ENCODE results near the gene TNS3. TPM values are rescaled to one million over a fixed set of nuclear protein-coding genes. Genes with fewer than 3 reads are reported as not detected.
A peak's percentile ranks its signal among the peaks of the same experiment; 100 is the strongest.

Gene TNS3
- total and polyA plus RNA-seq, 2 donors (not counting 1 experiment from before 2014, with no cell fraction given): 11.4 to 77.5 TPM

- no peak for TF ChIP-seq EZH2 (IDR thresholded peaks at IDR 0.05; ENCODE audit: borderline replicate concordance, insufficient read depth, low read depth, low read length, poor library complexity, severe bottlenecking)
- TF ChIP-seq, protein P1, sequence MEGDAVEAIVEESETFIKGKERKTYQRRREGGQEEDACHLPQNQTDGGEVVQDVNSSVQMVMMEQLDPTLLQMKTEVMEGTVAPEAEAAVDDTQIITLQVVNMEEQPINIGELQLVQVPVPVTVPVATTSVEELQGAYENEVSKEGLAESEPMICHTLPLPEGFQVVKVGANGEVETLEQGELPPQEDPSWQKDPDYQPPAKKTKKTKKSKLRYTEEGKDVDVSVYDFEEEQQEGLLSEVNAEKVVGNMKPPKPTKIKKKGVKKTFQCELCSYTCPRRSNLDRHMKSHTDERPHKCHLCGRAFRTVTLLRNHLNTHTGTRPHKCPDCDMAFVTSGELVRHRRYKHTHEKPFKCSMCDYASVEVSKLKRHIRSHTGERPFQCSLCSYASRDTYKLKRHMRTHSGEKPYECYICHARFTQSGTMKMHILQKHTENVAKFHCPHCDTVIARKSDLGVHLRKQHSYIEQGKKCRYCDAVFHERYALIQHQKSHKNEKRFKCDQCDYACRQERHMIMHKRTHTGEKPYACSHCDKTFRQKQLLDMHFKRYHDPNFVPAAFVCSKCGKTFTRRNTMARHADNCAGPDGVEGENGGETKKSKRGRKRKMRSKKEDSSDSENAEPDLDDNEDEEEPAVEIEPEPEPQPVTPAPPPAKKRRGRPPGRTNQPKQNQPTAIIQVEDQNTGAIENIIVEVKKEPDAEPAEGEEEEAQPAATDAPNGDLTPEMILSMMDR (IDR thresholded peaks at IDR 0.05): no peak
- Histone ChIP-seq H3K36me3 (replicated peaks in 1 of 2; ENCODE audit: control extremely low read depth in 1 of 2, control insufficient read depth in 1 of 2, extremely low read depth in 1 of 2, insufficient read depth in 2 of 2, low read length in 1 of 2) (peaks cover 0 to 9% of the 10 kb centered on the region in 2 experiments), H3K4me2 (replicated peaks; ENCODE audit: low read depth, low read length, poor library complexity, severe bottlenecking) (peak overlapping the region; percentile 8), H3K79me2 (ENCODE audit: control insufficient read depth, insufficient read depth, low read length) (peaks cover 42% of the 10 kb centered on the region), H3K4me1 (ENCODE audit: control insufficient read depth in 2 of 2, insufficient read depth in 2 of 2, low read length in 2 of 2) (peaks cover 35 to 48% of the 10 kb centered on the region in 2 donors), H3K9me3 (ENCODE audit: control extremely low read depth in 1 of 3, control insufficient read depth in 2 of 3, insufficient read depth in 1 of 3, low read length in 2 of 3) (no peaks in the 10 kb centered on the region), H3K27ac (ENCODE audit: low read length in 2 of 2) (no peak overlapping the region), H3K27me3 (replicated peaks in 1 of 4; ENCODE audit: control extremely low read depth in 1 of 4, control insufficient read depth in 3 of 4, insufficient read depth in 4 of 4, low read length in 3 of 4) (no peaks in the 10 kb centered on the region), H3K9ac (ENCODE audit: low read length) (no peak overlapping the region), H4K20me1 (ENCODE audit: control insufficient read depth, insufficient read depth, low read length, poor library complexity, severe bottlenecking) (peaks cover 18% of the 10 kb centered on the region), H3K4me3 (ENCODE audit: control extremely low read depth in 1 of 5, extremely low read depth in 1 of 5, insufficient read depth in 1 of 5, low read depth in 2 of 5, low read length in 4 of 5) (no peak overlapping the region), H2AFZ (ENCODE audit: insufficient read depth, low read depth, low read length, poor library complexity, severe bottlenecking) (no peak overlapping the region)
- peaks cover 32% of the 10 kb centered on the region for H3K4me1 Mint-ChIP-seq
- H3K27ac Mint-ChIP-seq: peak overlapping the region; percentile 21
- 66% methylated on average over 24 of the region's 24 CpGs for whole genome bisulfite sequencing (ENCODE audit: insufficient coverage)
- CTCF ChIA-PET: interaction anchor here (0.6 to 1.6 kb wide), 3 partner anchors 8 to 104 kb away, joined by 3 to 5 read pairs (median 4); no protein-coding TSS in a partner anchor
- no peaks in the 10 kb centered on the region for H3K27me3 Mint-ChIP-seq
- no peak overlapping the region for H3K4me3 Mint-ChIP-seq
- peak; percentile 40 for DNase-seq
- POLR2A ChIA-PET: interaction anchor here (0.6 kb wide), 1 partner anchor 196 kb away, joined by 4 read pairs; no protein-coding TSS in a partner anchor
- no peaks in the 10 kb centered on the region for H3K9me3 Mint-ChIP-seq (ENCODE audit: insufficient read depth)
- intact Hi-C loops (cut with micrococcal nuclease): loop anchor here (2.0 kb wide), 1 partner anchor 128 kb away; no protein-coding TSS in a partner anchor
- ATAC-seq (ENCODE audit: low read depth): peak; percentile 93
These were observed 106.7 kb downstream of the TNS3 start for GRCh38 chr7:47474937-47475879.

Data from B cell (primary cell).